Keratinocyte (primary cell): ENCODE data around the gene ZFYVE21. TPM values are rescaled to one million over a fixed set of nuclear protein-coding genes. Genes with fewer than 3 reads are reported as not detected.

Source experiments
- DNase-seq: peaks from one replicate; pipeline ENCODE4 v3.0.0-alpha.2; 2011; ENCODE audit warnings: low read depth, missing footprints, low spot score
- FAIRE-seq: peaks from 2 replicates; lab custom pipeline; 2011; peaks lifted over from hg19 to GRCh38; lab: Jason Lieb, UNC
- H2AFZ ChIP-seq: 2 replicates; pipeline ENCODE4 v1.6.0; 2012; ENCODE audit warnings: low read length, control low read depth, inconsistent platforms; ENCODE audit not compliant: control insufficient read depth
- H3K27ac ChIP-seq: 2 replicates; pipeline ENCODE4 v1.5.1; 2011; ENCODE audit warnings: low read length; ENCODE audit not compliant: control insufficient read depth, insufficient read depth
- H3K27me3 ChIP-seq: 3 replicates; pipeline ENCODE4 v1.6.0; 2011; ENCODE audit warnings: low read length; ENCODE audit not compliant: control insufficient read depth, insufficient read depth; ENCODE audit errors: extremely low read depth
- H3K36me3 ChIP-seq, 2 experiments: 2 replicates in 1 of 2; 3 replicates in 1 of 2; pipeline ENCODE4 v1.5.1; 2011; ENCODE audit warnings: low read length in 2 of 2, mild to moderate bottlenecking in 1 of 2; ENCODE audit not compliant: control insufficient read depth in 2 of 2, insufficient read depth in 2 of 2; ENCODE audit errors: extremely low read depth in 1 of 2
- H3K4me1 ChIP-seq: 3 replicates; pipeline ENCODE4 v1.5.1; 2011; ENCODE audit warnings: low read length; ENCODE audit not compliant: control insufficient read depth, insufficient read depth; ENCODE audit errors: extremely low read depth
- H3K4me2 ChIP-seq: 3 replicates; pipeline ENCODE4 v1.6.0; 2011; ENCODE audit warnings: low read depth, low read length; ENCODE audit not compliant: control insufficient read depth, insufficient read depth; ENCODE audit errors: extremely low read depth
- H3K4me3 ChIP-seq, 3 experiments: fragments of 200-600 bp in 1 of 3; sonication (generic) in 1 of 3; 2 replicates in 2 of 3; 3 replicates in 1 of 3; pipeline ENCODE4 v1.5.1; 2011 to 2016; ENCODE audit warnings: low read length in 3 of 3, mild to moderate bottlenecking in 3 of 3, control low read depth in 2 of 3, inconsistent platforms in 1 of 3, low read depth in 1 of 3, mixed read lengths in 1 of 3, mixed run types in 1 of 3, moderate library complexity in 1 of 3; ENCODE audit not compliant: control insufficient read depth in 2 of 3, insufficient read depth in 2 of 3; ENCODE audit errors: extremely low read depth in 1 of 3
- H3K79me2 ChIP-seq: 2 replicates; pipeline ENCODE4 v1.6.0; 2012; ENCODE audit warnings: low read length; ENCODE audit not compliant: control insufficient read depth, insufficient read depth
- H3K9ac ChIP-seq: 3 replicates; pipeline ENCODE4 v1.6.0; 2011; ENCODE audit warnings: low read length; ENCODE audit not compliant: control insufficient read depth, insufficient read depth; ENCODE audit errors: extremely low read depth
- H3K9me1 ChIP-seq: 3 replicates; pipeline ENCODE4 v1.6.0; 2011; ENCODE audit warnings: low read length; ENCODE audit not compliant: control insufficient read depth, insufficient read depth; ENCODE audit errors: extremely low read depth
- H3K9me3 ChIP-seq: 2 replicates; pipeline ENCODE4 v1.5.1; 2012; ENCODE audit warnings: low read depth, low read length; ENCODE audit not compliant: control insufficient read depth
- H4K20me1 ChIP-seq: 3 replicates; pipeline ENCODE4 v1.6.0; 2011; ENCODE audit warnings: low read length; ENCODE audit not compliant: control insufficient read depth, insufficient read depth; ENCODE audit errors: extremely low read depth
- CTCF ChIP-seq, 3 experiments: IDR thresholded peaks in 1 of 3; conservative IDR thresholded peaks in 1 of 3; optimal IDR thresholded peaks in 1 of 3; 2 replicates in 2 of 3; 3 replicates in 1 of 3; pipeline versions ENCODE3 to v1.5.1; 2011; ENCODE audit warnings: low read length in 3 of 3, mild to moderate bottlenecking in 3 of 3, moderate library complexity in 2 of 3, control low read depth in 1 of 3, inconsistent platforms in 1 of 3; ENCODE audit not compliant: insufficient read depth in 2 of 3; ENCODE audit errors: extremely low read depth in 1 of 3
- EZH2 ChIP-seq: IDR thresholded peaks from one replicate; pipeline ENCODE4 v1.6.1; 2012; ENCODE audit warnings: inconsistent platforms, mild to moderate bottlenecking, low read length, moderate library complexity
- dilution Hi-C: fragments of 300-500 bp; cut with MboI; formaldehyde crosslinking; loops from one replicate; pipeline ENCODE4 v1.7.0; 2020; ENCODE audit warnings: low sequenced_read_pairs; ENCODE audit not compliant: extremely low pct_ligation_motif_present
- polyA plus RNA-seq, 5 experiments: library from polyadenylated mRNA; depleted of rRNA in 3 of 5; stranded (reverse) in 3 of 5; stranded (forward) in 1 of 5; unstranded in 1 of 5; fragments of >200 nt; gene quantifications; 1 replicate in 1 of 5; 2 replicates in 3 of 5; 3 replicates in 1 of 5; pipeline versions ENCODE4 v1.2.1 to v1.2.3, GENCODE V29; 2011 to 2012; ENCODE audit warnings: missing spikeins in 2 of 5, low read depth in 1 of 5, low replicate concordance in 1 of 5

Gene ZFYVE21
- polyA plus RNA-seq, 1 donor (not counting 4 experiments of a cell fraction or from before 2014, with no cell fraction given) = 116 TPM

DNA sequence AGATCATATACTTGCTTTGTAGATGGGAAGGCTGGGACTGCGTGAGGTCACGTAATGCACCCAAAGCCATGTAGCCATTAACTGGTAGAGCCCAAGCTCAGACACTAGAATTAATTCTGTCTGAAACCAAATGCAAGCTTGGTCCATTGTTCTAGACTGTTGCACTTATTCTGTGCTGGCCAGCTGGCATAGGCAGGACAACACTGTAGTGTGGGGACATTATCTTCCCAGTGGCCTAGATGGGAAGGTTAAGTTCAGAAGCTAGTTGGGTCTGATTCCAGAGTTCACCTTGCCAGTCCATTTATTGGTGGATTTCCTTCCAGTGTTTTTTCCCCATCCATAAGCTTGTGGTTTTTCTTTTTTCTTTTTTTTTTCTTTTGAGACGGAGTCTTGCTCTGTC is 47.5 kb upstream of the ZFYVE21 start:
- peaks cover 8% of the 10 kb centered on the region for H4K20me1 ChIP-seq
- no peak overlapping the region for H3K27ac ChIP-seq
- peaks cover 3% of the 10 kb centered on the region for H3K9me1 ChIP-seq
- TF ChIP-seq CTCF (optimal IDR thresholded peaks at IDR 0.05 in 1 of 3, IDR thresholded peaks at IDR 0.05 in 1 of 3, conservative IDR thresholded peaks at IDR 0.05 in 1 of 3; ENCODE audit: extremely low read depth in 1 of 3, insufficient read depth in 2 of 3, low read length in 3 of 3) (no peak), EZH2 (no peak)
- H3K9ac ChIP-seq = no peak overlapping the region
- H3K36me3 ChIP-seq = peaks cover 25 to 37% of the 10 kb centered on the region in 2 experiments
- no peaks in the 10 kb centered on the region for H3K27me3 ChIP-seq
- no peak overlapping the region for H3K4me3 ChIP-seq
- peaks cover 34% of the 10 kb centered on the region for H3K79me2 ChIP-seq
- FAIRE-seq = no peak
- H3K4me2 ChIP-seq = no peak overlapping the region
- dilution Hi-C loops = no loop called here
- H3K4me1 ChIP-seq = peaks cover 9% of the 10 kb centered on the region
- H3K9me3 ChIP-seq = no peaks in the 10 kb centered on the region
- DNase-seq = no peak
- no peak overlapping the region for H2AFZ ChIP-seq

DNA sequence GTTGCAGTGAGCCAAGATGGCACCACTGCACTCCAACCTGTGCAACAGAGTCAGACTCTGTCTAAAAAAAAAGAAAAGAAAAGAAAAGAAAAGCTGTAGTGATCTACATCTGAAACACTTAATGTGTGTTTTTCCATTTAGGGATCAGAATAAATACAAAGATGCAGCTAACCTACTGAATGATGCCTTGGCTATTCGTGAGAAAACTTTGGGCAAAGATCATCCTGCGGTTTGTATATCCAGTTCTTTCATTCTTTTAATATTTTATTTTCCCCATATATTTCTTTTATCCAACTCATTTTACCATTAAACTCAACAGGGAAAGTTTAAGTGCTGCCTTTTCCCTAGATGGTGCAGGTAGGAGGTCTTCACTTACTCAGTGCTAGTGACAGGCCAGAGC is 46.2 kb upstream of the ZFYVE21 start:
- DNase-seq (no peak), FAIRE-seq (no peak)
- Histone ChIP-seq H3K27me3 (no peaks in the 10 kb centered on the region), H2AFZ (no peak overlapping the region), H4K20me1 (peaks cover 8% of the 10 kb centered on the region), H3K4me2 (no peak overlapping the region), H3K27ac (no peak overlapping the region), H3K4me1 (peaks cover 9% of the 10 kb centered on the region), H3K79me2 (peaks cover 26% of the 10 kb centered on the region), H3K9me3 (no peaks in the 10 kb centered on the region), H3K9me1 (peaks cover 3% of the 10 kb centered on the region), H3K4me3 (no peak overlapping the region), H3K36me3 (peaks cover 24 to 38% of the 10 kb centered on the region in 2 experiments), H3K9ac (no peak overlapping the region)
- TF ChIP-seq EZH2 (no peak), CTCF (optimal IDR thresholded peaks at IDR 0.05 in 1 of 3, IDR thresholded peaks at IDR 0.05 in 1 of 3, conservative IDR thresholded peaks at IDR 0.05 in 1 of 3; ENCODE audit: extremely low read depth in 1 of 3, insufficient read depth in 2 of 3, low read length in 3 of 3) (no peak)
- dilution Hi-C loops = no loop called here
